ENCODE data around the gene CAMK2A.

CAMK2A gene

GRCh38 chr5:150221471-150221870, 68.1 kb downstream of the CAMK2A start:
- no peak overlapping the region for H3K4me2 ChIP-seq (ENCODE audit: low read length)
- H3K36me3 ChIP-seq (ENCODE audit: control insufficient read depth, low read length): no peaks in the 10 kb centered on the region
- TF ChIP-seq CTCF (IDR thresholded peaks at IDR 0.05; ENCODE audit: low read depth, low read length, poor library complexity, severe bottlenecking) (no peak), EZH2phosphoT487 (IDR thresholded peaks at IDR 0.05; ENCODE audit: borderline replicate concordance, low read length) (no peak)
- H3K79me2 ChIP-seq (ENCODE audit: control insufficient read depth, low read length): no peaks in the 10 kb centered on the region
- no peaks in the 10 kb centered on the region for H3F3A ChIP-seq (ENCODE audit: control insufficient read depth, insufficient read depth)
- peaks cover 9% of the 10 kb centered on the region; the same call in 1 of the 2 replicates for H3K27me3 ChIP-seq (ENCODE audit: control insufficient read depth, low read length)
- H4K20me1 ChIP-seq (ENCODE audit: control insufficient read depth, insufficient read depth, low read depth, low read length): no peaks in the 10 kb centered on the region
- no peaks in the 10 kb centered on the region for H3K4me1 ChIP-seq (ENCODE audit: control insufficient read depth, low read length)
- H3K9me2 ChIP-seq (replicated peaks; ENCODE audit: control insufficient read depth, low read length): no peaks in the 10 kb centered on the region
- H3K27ac ChIP-seq (ENCODE audit: low read depth, low read length): no peak overlapping the region
- no peak overlapping the region for H3K4me3 ChIP-seq (ENCODE audit: low read length)
- no peaks in the 10 kb centered on the region for H3K9me3 ChIP-seq (ENCODE audit: control insufficient read depth, insufficient read depth, low read length)

- Histone ChIP-seq H3K79me2 (ENCODE audit: control insufficient read depth, low read length) (no peaks in the 10 kb centered on the region), H3K36me3 (ENCODE audit: control insufficient read depth, low read length) (no peaks in the 10 kb centered on the region), H3K27ac (ENCODE audit: low read depth, low read length) (no peak overlapping the region), H4K20me1 (ENCODE audit: control insufficient read depth, insufficient read depth, low read depth, low read length) (no peaks in the 10 kb centered on the region), H3K9me3 (ENCODE audit: control insufficient read depth, insufficient read depth, low read length) (no peaks in the 10 kb centered on the region), H3K27me3 (ENCODE audit: control insufficient read depth, low read length) (peaks cover 9% of the 10 kb centered on the region; the same call in 1 of the 2 replicates), H3K4me3 (ENCODE audit: low read length) (no peak overlapping the region), H3K9me2 (replicated peaks; ENCODE audit: control insufficient read depth, low read length) (no peaks in the 10 kb centered on the region), H3F3A (ENCODE audit: control insufficient read depth, insufficient read depth) (no peaks in the 10 kb centered on the region), H3K4me2 (ENCODE audit: low read length) (no peak overlapping the region), H3K4me1 (ENCODE audit: control insufficient read depth, low read length) (no peaks in the 10 kb centered on the region)
- TF ChIP-seq CTCF (IDR thresholded peaks at IDR 0.05; ENCODE audit: low read depth, low read length, poor library complexity, severe bottlenecking): no peak
- no peak for TF ChIP-seq EZH2phosphoT487 (IDR thresholded peaks at IDR 0.05; ENCODE audit: borderline replicate concordance, low read length)
Observed at GRCh38 chr5:150219861-150220260, 69.7 kb downstream of the CAMK2A start.

- no peaks in the 10 kb centered on the region for H3K4me1 ChIP-seq (ENCODE audit: control insufficient read depth, low read length)
- no peak overlapping the region for H3K4me3 ChIP-seq (ENCODE audit: low read length)
- no peaks in the 10 kb centered on the region for H3K36me3 ChIP-seq (ENCODE audit: control insufficient read depth, low read length)
- no peaks in the 10 kb centered on the region for H3K79me2 ChIP-seq (ENCODE audit: control insufficient read depth, low read length)
- no peaks in the 10 kb centered on the region for H3K9me2 ChIP-seq (replicated peaks; ENCODE audit: control insufficient read depth, low read length)
- peaks cover 9% of the 10 kb centered on the region; the same call in 1 of the 2 replicates for H3K27me3 ChIP-seq (ENCODE audit: control insufficient read depth, low read length)
- no peaks in the 10 kb centered on the region for H4K20me1 ChIP-seq (ENCODE audit: control insufficient read depth, insufficient read depth, low read depth, low read length)
- H3K9me3 ChIP-seq (ENCODE audit: control insufficient read depth, insufficient read depth, low read length): no peaks in the 10 kb centered on the region
- H3K4me2 ChIP-seq (ENCODE audit: low read length): no peak overlapping the region
- H3K27ac ChIP-seq (ENCODE audit: low read depth, low read length): no peak overlapping the region
- H3F3A ChIP-seq (ENCODE audit: control insufficient read depth, insufficient read depth): no peaks in the 10 kb centered on the region
- no peak for TF ChIP-seq CTCF (IDR thresholded peaks at IDR 0.05; ENCODE audit: low read depth, low read length, poor library complexity, severe bottlenecking)
- TF ChIP-seq EZH2phosphoT487 (IDR thresholded peaks at IDR 0.05; ENCODE audit: borderline replicate concordance, low read length): no peak
Observed at GRCh38 chr5:150219142-150219541, 70.4 kb downstream of the CAMK2A start.

- Histone ChIP-seq H3F3A (ENCODE audit: control insufficient read depth, insufficient read depth) (no peaks in the 10 kb centered on the region), H3K27ac (ENCODE audit: low read depth, low read length) (no peak overlapping the region), H3K9me3 (ENCODE audit: control insufficient read depth, insufficient read depth, low read length) (no peaks in the 10 kb centered on the region), H3K4me2 (ENCODE audit: low read length) (no peak overlapping the region), H3K27me3 (ENCODE audit: control insufficient read depth, low read length) (peaks cover 9% of the 10 kb centered on the region; the same call in 1 of the 2 replicates), H3K79me2 (ENCODE audit: control insufficient read depth, low read length) (no peaks in the 10 kb centered on the region), H3K36me3 (ENCODE audit: control insufficient read depth, low read length) (no peaks in the 10 kb centered on the region), H3K4me3 (ENCODE audit: low read length) (no peak overlapping the region), H4K20me1 (ENCODE audit: control insufficient read depth, insufficient read depth, low read depth, low read length) (no peaks in the 10 kb centered on the region), H3K4me1 (ENCODE audit: control insufficient read depth, low read length) (no peaks in the 10 kb centered on the region), H3K9me2 (replicated peaks; ENCODE audit: control insufficient read depth, low read length) (no peaks in the 10 kb centered on the region)
- TF ChIP-seq CTCF (IDR thresholded peaks at IDR 0.05; ENCODE audit: low read depth, low read length, poor library complexity, severe bottlenecking) (no peak), EZH2phosphoT487 (IDR thresholded peaks at IDR 0.05; ENCODE audit: borderline replicate concordance, low read length) (no peak)
Observed at GRCh38 chr5:150218693-150219035, 70.9 kb downstream of the CAMK2A start.
